K562 (cell line): ENCODE results near the gene HECW1. TPM values are rescaled to one million over a fixed set of nuclear protein-coding genes. Genes with fewer than 3 reads are reported as not detected.

Source experiments
- CCNT2 ChIP-seq: IDR thresholded peaks from 2 replicates; pipeline ENCODE4 v1.6.1; 2011; ENCODE audit warnings: borderline replicate concordance, low read depth, mild to moderate bottlenecking, moderate library complexity, mixed read lengths, low read length; ENCODE audit not compliant: insufficient read length; ENCODE audit errors: extremely low read depth
- KLF13 ChIP-seq: fragments of 450-650 bp; IDR thresholded peaks from 2 replicates; pipeline ENCODE4 v1.6.1; 2016; ENCODE audit warnings: missing genetic modification characterization, low read depth, mild to moderate bottlenecking, missing compliant biosample characterization, moderate library complexity, borderline replicate concordance
- WHSC1 ChIP-seq: IDR thresholded peaks from one replicate; pipeline ENCODE4 v1.6.1; 2012; ENCODE audit warnings: low read length, control low read depth, inconsistent platforms
- ZNF740 ChIP-seq, 3 experiments: fragments of 200-800 bp in 1 of 3; sonication (Bioruptor generic) in 1 of 3; sonication (generic) in 1 of 3; formaldehyde crosslinking in 1 of 3; IDR thresholded peaks; 2 replicates each; pipeline versions ENCODE4 v1.6.1 to v1.8.0; 2016 to 2022; ENCODE audit warnings: mild to moderate bottlenecking in 2 of 3, missing compliant biosample characterization in 2 of 3, missing genetic modification characterization in 2 of 3, missing genetic modification reagents in 1 of 3
- polyA plus RNA-seq, 8 experiments: library from polyadenylated mRNA; depleted of rRNA in 4 of 8; stranded (reverse) in 5 of 8; unstranded in 3 of 8; fragments of >200 nt; fragmentation: Nextera tagmentation in 2 of 8; fragmentation: Illumina TruSeq in 1 of 8; extraction: Ambion mirVana in 2 of 8; extraction: Trizol in 1 of 8; gene quantifications; 2 replicates each; pipeline versions ENCODE4 v1.2.1 to v1.2.3, GENCODE V29; 2011 to 2014; ENCODE audit warnings: inconsistent platforms in 1 of 8, missing spikeins in 1 of 8
- total RNA-seq, 7 experiments: library from RNA; depleted of rRNA in 6 of 7; stranded (reverse); fragments of >200 nt in 6 of 7; fragmentation: Illumina TruSeq in 2 of 7; extraction: Trizol in 2 of 7; gene quantifications; 2 replicates each; pipeline versions ENCODE4 v1.2.1 to v1.2.3, GENCODE V29; 2011 to 2021; ENCODE audit warnings: low replicate concordance in 1 of 7
- TF ChIP-seq, protein P1 (sequence below): fragments of 250-450 bp; sonication (Bioruptor Pico); IDR thresholded peaks from 2 replicates; pipeline ENCODE4 v1.5.0; 2021; ENCODE audit warnings: mild to moderate bottlenecking, borderline replicate concordance

HECW1 gene
- total and polyA plus RNA-seq, 9 of the 15 experiments (the other 6 are each of a cell fraction or from before 2014, with no cell fraction given): 0.07 to 0.31 (median 0.13) TPM; not detected in 4

- TF ChIP-seq ZNF740 (CRISPR knock-in tag; IDR thresholded peaks at IDR 0.05) (no peak), ZNF740 (tag; IDR thresholded peaks at IDR 0.05) (no peak), WHSC1 (no peak), CCNT2 (no peak), KLF13 (tag) (no peak)
- TF ChIP-seq, protein P1, sequence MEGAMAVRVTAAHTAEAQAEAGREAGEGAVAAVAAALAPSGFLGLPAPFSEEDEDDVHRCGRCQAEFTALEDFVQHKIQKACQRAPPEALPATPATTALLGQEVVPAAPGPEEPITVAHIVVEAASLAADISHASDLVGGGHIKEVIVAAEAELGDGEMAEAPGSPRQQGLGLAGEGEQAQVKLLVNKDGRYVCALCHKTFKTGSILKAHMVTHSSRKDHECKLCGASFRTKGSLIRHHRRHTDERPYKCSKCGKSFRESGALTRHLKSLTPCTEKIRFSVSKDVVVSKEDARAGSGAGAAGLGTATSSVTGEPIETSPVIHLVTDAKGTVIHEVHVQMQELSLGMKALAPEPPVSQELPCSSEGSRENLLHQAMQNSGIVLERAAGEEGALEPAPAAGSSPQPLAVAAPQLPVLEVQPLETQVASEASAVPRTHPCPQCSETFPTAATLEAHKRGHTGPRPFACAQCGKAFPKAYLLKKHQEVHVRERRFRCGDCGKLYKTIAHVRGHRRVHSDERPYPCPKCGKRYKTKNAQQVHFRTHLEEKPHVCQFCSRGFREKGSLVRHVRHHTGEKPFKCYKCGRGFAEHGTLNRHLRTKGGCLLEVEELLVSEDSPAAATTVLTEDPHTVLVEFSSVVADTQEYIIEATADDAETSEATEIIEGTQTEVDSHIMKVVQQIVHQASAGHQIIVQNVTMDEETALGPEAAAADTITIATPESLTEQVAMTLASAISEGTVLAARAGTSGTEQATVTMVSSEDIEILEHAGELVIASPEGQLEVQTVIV (CRISPR knock-in tag): no peak
Measured at GRCh38 chr7:43482679-43483252, 370.3 kb downstream of the HECW1 start (continued).
